ENCODE results near the gene CDC42EP4.
A peak's percentile ranks its signal among the peaks of the same experiment; 100 is the strongest.
"Not testable (repeated sequence)": the region's sequence is repeated elsewhere in the genome, so short reads cannot be mapped to it uniquely, and the experiment has no call there.

Gene CDC42EP4

GRCh38 chr17:73320601-73321264 is 8.9 kb upstream of the CDC42EP4 start:
- no peak for DNase-seq (ENCODE audit: low read depth)

GRCh38 chr17:73319766-73320165 is 8.0 kb upstream of the CDC42EP4 start:
- DNase-seq (ENCODE audit: low read depth) = no peak

- DNase-seq (ENCODE audit: low read depth) = no peak
These were observed 7.0 kb upstream of the CDC42EP4 start for GRCh38 chr17:73318836-73319235.

GRCh38 chr17:73318427-73318813 is 6.6 kb upstream of the CDC42EP4 start:
- no peak for DNase-seq (ENCODE audit: low read depth)

GRCh38 chr17:73317513-73318426 is 6.0 kb upstream of the CDC42EP4 start:
- no peak for DNase-seq (ENCODE audit: low read depth)

GRCh38 chr17:73316919-73317505 is 5.2 kb upstream of the CDC42EP4 start:
- DNase-seq (ENCODE audit: low read depth) = no peak

GRCh38 chr17:73315471-73315870 is 3.7 kb upstream of the CDC42EP4 start:
- no peak for DNase-seq (ENCODE audit: low read depth)

- DNase-seq (ENCODE audit: low read depth) = no peak
These were observed 1.8 kb upstream of the CDC42EP4 start for GRCh38 chr17:73313526-73314127.

GRCh38 chr17:73312887-73313286 is 1.1 kb upstream of the CDC42EP4 start:
- not testable (repeated sequence) for DNase-seq (ENCODE audit: low read depth)

- DNase-seq (ENCODE audit: low read depth) = no peak
These were observed 397 bp downstream of the CDC42EP4 start for GRCh38 chr17:73311428-73311780.

GRCh38 chr17:73309727-73310596 is 1.8 kb downstream of the CDC42EP4 start:
- no peak for DNase-seq (ENCODE audit: low read depth)

- not testable (repeated sequence) for DNase-seq (ENCODE audit: low read depth)
These were observed 2.8 kb downstream of the CDC42EP4 start for GRCh38 chr17:73308959-73309358.

GRCh38 chr17:73308017-73308823 is 3.6 kb downstream of the CDC42EP4 start:
- no peak for DNase-seq (ENCODE audit: low read depth)

GRCh38 chr17:73307130-73307529 is 4.7 kb downstream of the CDC42EP4 start:
- no peak for DNase-seq (ENCODE audit: low read depth)

- no peak for DNase-seq (ENCODE audit: low read depth)
These were observed 5.7 kb downstream of the CDC42EP4 start for GRCh38 chr17:73305845-73306836.

GRCh38 chr17:73304971-73305812 is 6.6 kb downstream of the CDC42EP4 start:
- peak; percentile 80 for DNase-seq (ENCODE audit: low read depth)

- no peak for DNase-seq (ENCODE audit: low read depth)
These were observed 7.4 kb downstream of the CDC42EP4 start for GRCh38 chr17:73304438-73304837.

GRCh38 chr17:73302189-73302588 is 9.6 kb downstream of the CDC42EP4 start:
- no peak for DNase-seq (ENCODE audit: low read depth)

GRCh38 chr17:73301369-73301768 is 10.4 kb downstream of the CDC42EP4 start:
- no peak for DNase-seq (ENCODE audit: low read depth)

All from HS-5 (cell line).